ENCODE measurements around the gene SPINK6. TPM values are rescaled to one million over a fixed set of nuclear protein-coding genes. Genes with fewer than 3 reads are reported as not detected.

SPINK6 gene, protein sequence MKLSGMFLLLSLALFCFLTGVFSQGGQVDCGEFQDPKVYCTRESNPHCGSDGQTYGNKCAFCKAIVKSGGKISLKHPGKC
- not detected for total RNA-seq

DNA sequence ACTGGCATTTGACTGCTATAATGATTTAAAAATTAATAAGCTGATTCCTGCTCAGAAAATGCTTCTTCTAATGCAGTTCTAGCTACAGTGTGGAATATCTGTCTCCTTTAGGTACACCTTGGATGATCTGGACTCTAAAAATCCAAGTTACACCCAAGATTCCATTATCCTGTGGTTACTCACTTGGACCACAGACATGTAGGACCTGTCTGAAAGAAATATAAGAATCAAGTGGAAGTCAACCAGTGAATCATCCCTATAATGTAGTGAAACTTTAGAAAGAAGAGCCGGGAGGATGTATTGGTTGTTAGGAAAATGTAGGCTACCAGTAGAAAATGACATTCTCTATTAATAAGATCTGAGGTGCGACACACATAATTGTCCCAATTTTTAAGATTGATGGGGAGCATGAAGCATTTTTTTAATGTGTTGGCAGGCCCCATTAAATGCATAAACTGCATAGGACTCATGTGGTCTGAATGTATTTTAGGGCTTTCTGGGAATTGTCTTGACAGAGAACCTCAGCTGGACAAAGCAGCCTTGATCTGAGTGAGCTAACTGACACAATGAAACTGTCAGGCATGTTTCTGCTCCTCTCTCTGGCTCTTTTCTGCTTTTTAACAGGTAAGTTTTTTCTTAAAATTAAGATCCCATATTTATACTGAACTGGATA lies at the start of gene SPINK6:
TSS of gene SPINK6 (plus strand) at position 512 of the 673 bp plus-strand sequence. CDS start at position 567, 55 bp downstream.
- no peak for DNase-seq

DNA sequence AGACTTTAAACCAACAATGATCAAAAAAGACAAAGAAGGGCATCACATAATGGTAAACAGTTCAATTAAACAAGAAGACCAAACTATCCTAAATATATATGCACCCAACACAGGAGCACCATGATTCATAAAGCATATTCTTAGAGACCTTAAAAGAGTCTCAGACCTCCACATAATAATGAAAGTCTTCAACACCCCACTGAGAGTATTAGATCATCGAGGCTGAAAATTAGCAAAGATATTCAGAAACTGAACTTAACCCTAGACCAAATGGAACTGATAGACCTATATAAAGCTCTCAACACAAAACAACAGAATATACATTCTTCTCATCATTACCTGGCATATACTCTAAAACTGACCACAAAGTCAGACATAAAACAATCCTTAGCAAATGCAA lies 46.2 kb upstream of the SPINK6 start:
- no peak for DNase-seq

DNA sequence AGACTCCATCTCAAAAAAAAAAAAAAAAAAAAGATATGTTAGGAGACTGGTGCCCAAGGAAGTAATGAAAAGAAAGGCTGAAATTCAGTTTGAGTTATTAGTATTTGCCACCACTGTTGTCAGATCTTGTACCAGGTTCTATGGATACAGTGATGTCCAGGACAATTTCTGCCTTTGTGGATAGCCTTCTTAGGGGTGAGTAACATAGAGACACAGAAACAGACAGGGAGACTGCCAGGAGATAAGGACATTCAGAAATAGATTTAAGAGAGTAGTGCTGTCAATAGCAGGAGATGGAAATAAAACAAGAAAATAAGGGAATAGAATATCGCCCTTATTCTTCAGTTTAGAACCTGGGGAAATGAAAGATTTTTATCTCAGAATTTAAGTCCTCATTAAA lies 40.8 kb upstream of the SPINK6 start:
- DNase-seq, result no peak

GRCh38 chr5:148163345-148163744 lies 39.5 kb upstream of the SPINK6 start:
- DNase-seq, result no peak

DNA sequence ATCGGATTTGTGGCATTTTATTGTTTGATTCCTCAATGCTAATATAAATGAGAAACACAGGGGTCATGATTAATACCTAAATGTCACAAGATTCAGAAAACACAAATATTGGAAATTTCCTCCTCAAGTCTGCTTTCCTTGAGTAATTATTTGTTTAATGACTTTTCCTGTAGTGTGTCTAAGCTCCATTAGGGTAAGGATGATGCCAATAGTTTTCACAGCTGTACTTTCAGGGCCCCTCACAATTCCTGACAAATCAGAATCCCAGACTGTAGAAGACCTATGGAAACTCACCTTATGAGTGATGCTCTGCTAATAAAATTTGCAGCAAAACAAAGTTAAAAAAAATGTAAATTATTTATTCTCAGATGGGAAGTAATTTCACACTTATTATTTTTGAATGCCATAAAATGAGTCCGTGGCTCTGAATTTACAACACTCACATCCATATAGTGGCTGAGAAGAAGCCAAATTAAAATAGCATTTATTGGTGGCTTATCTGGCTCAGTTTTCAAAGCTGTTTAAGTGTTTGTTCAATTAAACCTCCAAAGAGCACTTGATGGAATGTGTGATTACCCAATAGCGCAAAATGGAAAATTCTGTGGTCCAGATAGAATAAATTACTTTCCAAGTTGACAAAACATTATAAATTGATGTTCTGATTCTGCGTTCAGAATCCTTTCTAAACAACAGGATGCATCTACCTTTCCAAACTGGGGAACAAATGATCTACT lies 36.1 kb upstream of the SPINK6 start:
- DNase-seq, result no peak

- no peak for DNase-seq
Observed at GRCh38 chr5:148168246-148168645, 34.6 kb upstream of the SPINK6 start, which contains the start of gene SPINK14. Gene SPINK14, plus strand, starts transcription at chr5:148168546. Its CDS starts 1,187 bp downstream, at chr5:148169733.

DNA sequence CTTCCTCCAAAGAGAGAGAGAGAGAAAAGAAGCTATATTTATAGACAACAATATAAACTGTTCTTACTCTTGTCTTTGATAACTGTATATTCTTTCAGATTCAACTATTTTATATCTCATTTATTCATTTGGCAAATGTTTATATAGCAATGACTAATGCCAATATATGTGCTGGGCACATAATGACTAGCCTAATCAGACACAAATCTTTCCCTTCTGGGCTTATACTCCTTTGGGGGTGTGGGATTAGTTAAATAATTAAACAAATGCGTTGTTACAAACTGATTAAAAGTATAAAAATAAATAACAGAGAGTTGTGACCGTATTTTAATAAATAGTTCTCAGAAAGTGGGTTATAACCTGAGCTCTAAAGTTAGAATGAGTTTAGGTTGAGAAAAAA lies 30.5 kb upstream of the SPINK6 start:
- DNase-seq, result no peak

- DNase-seq, result no peak
Observed at GRCh38 chr5:148176480-148176879, 26.4 kb upstream of the SPINK6 start.

DNA sequence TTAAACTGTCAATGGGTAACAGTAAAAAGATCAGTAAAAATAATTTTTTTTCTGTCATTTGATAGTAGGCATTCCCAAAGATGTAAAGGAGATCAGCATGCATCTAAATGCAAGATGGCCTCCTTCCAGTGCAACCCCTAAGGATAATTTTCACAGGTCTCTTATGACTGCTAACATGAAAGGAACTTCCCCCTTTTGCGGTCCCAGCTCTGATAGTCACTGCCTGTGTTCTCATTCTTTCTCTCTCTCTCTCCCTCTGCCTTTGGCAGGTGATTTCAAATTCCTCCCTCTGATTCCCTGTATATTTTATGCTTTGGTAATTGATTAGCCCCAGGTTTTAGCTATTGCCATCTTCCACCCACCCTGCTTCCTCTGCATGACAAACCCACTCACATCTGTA lies 25.6 kb upstream of the SPINK6 start:
- no peak for DNase-seq

DNA sequence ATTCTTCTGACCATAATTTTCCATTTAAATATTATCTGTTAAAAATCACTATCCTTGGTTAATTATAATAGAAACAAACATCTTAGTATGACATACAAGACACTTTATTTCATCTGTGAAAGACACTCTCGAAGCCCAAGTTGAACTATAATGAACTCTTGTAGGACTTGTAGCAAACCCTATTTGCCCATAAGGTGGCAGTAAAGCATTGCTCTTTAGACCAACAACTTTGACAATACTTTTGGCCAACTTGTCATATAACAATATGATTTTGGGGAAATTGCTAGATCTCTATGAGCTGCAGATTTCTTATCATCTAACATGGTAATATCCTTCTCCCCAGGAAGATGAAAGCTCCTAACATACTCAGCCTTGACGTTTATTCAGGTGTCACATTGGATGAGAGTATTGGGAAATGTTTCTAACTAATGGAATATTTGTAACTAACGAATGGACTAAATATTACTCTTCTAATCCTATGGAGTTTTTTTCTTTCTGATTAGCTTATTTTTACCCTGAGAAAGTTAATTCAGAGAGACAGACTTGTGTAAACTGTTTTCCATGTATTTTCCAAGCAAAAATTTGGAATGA lies 23.5 kb upstream of the SPINK6 start:
- DNase-seq, result no peak

- DNase-seq, result no peak
Observed at GRCh38 chr5:148186248-148187003, 16.4 kb upstream of the SPINK6 start.

- DNase-seq, result no peak
Observed at GRCh38 chr5:148191010-148191409, 11.8 kb upstream of the SPINK6 start.

DNA sequence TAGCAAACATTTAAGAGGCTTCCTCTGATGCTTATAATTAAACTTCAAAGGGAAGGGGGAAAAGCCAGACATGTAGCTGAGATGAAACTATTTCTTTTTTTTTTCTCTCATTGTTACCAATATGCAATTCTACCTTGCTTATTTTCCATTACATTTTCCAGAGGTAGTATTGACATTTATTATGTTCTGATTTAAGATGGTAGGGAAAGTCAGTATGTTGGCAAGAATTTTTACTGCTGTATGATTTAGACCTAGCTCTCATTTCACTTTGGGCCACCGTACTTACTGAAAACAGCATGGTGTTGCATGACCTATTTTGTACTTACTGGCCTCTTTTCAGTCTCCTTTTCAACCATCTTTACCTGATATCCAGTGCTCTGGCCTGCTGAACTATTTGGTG lies 9.6 kb upstream of the SPINK6 start:
- DNase-seq, result no peak

DNA sequence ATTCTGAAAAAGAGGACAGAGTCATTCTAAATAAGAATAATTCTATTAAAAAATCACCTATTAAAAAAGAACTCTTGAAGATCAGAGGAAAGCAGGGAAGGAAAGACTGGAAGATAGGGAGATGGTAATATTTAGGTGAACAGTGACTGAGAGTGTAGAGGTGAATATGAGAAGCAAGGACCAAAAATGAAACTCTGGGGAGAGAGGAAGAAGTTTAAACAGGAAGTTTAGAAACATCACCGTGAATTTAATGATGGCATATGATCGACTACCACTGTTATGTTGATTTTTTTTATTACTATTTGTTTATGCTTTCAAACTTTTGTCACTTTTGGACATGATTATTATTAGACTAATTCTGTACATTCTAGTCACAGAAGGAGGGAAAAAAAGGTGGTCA lies 1.7 kb upstream of the SPINK6 start:
- DNase-seq, result no peak

- DNase-seq, result no peak
Observed at GRCh38 chr5:148205044-148205806, 2.4 kb downstream of the SPINK6 start.

- no peak for DNase-seq
Observed at GRCh38 chr5:148205865-148206264, 3.0 kb downstream of the SPINK6 start.

DNA sequence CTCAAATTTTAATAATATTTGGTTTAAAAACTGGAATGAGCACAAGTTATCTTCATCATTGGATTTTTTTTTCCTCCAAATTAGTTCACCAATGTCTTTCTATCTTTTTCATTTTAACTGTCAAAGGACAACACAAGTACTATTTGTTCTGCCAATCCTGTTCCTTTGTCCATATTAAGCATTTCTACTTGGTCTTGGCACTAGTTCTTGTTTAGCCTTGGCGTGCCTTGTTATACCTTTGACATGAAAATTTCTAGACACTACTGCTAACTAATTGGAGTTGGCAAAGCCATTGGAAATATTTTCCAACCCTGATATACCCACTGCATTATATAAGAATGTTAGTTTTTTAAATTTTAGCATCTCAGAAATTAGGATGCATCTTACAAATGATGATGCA lies 3.8 kb downstream of the SPINK6 start:
- no peak for DNase-seq

DNA sequence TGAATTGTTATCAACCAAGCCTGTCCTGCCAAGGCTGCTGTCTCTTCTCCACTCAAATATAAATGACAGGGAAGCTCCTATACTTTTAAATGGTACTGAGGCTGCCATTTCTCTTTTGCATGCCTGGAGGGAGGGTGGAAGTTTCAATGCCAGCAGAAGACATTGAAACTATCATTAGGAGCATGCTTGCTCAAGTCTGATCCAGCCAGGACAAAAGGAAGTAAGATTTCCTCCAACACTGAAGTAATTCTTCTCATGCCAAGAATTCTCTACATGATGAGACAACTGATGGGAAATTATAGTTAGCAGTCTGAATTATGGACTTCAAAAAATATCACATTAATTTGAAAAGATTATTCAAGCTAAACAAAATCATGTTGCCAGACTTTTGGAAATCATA lies 5.4 kb downstream of the SPINK6 start:
- no peak for DNase-seq

DNA sequence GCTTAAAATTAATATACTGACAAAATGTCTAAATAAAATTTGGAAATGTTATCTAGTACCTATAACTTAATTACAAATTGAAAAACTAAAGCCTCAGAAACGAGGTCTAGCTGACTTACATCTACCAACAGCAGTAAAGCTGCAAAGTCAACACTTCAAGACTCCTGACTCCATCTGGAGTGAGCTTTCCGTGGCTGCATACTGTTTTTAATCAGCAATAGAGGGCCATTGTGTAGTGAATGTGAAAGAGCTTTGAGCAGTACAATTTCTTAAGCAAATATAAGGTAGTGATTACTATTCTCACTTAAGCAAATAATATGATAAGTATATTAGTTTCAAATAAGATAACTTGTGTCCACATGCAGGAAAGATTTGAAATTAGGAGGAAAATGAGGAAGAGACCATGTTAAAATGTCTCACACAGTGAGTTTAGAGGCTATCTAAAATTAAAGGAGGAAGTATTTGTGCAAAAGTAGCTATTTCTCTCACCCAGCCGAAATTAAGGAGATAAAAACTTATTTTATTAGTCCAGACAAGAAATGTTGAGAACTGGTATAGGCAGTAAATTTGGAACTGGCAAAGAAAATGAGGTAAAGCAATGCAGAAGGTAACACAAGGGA lies 6.4 kb downstream of the SPINK6 start:
- DNase-seq, result no peak

DNA sequence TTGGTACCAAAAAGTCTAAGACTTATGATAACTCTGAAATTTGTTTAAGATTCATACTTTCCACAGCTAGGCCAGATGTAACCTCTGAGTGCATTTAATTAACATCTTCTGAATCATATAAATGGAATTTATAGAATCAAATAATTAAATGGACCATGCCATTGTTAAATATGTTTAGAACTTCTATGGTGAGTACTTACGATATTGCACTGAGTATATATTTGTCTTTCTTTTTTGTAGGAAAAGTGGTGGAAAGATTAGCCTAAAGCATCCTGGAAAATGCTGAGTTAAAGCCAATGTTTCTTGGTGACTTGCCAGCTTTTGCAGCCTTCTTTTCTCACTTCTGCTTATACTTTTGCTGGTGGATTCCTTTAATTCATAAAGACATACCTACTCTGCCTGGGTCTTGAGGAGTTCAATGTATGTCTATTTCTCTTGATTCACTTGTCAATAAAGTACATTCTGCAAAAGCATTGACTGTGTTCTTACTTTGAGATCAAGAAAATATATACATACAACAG lies 11.9 kb downstream of the SPINK6 start:
- DNase-seq, result no peak

DNA sequence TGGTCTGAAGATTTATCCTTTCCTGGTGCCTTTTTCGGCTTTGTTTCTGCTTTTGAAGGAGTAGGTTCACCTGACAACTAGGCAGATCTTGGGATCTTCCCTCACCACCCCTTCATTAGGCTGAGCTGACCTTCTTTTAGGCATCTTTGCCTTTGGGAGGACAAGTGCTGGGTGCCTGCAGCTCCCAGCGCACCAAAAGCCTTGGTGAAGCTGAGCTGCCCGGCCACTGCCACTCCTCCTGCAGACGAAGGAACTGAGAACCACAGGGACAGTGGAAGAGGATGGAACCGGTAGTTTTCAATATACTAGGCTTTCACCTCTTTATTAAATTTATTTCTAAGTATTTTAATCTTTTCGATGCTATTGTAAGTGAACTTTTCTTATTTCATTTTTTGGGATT lies 18.7 kb downstream of the SPINK6 start:
- no peak for DNase-seq

All from effector CD4-positive, alpha-beta T cell (primary cell).